ENCODE results near the gene RXFP4. TPM values are rescaled to one million over a fixed set of nuclear protein-coding genes. Genes with fewer than 3 reads are reported as not detected.

The RXFP4 gene
- total and polyA plus RNA-seq, 9 of the 15 experiments (the other 6 are each of a cell fraction or from before 2014, with no cell fraction given) = 0.64 TPM; not detected in 8

- TF ChIP-seq AFF1 (IDR thresholded peaks at IDR 0.05; ENCODE audit: low read depth in 1 of 2, partially characterized antibody in 2 of 2) (peak; percentile 10 to 32), ZNF695 (CRISPR knock-in tag; IDR thresholded peaks at IDR 0.05) (no peak), MEF2A (IDR thresholded peaks at IDR 0.05; ENCODE audit: control insufficient read depth, low read depth, low read length) (no peak), MCM2 (IDR thresholded peaks at IDR 0.05; ENCODE audit: low read depth) (no peak), FOXJ2 (tag; IDR thresholded peaks at IDR 0.05) (no peak), HIVEP1 (CRISPR knock-in tag; IDR thresholded peaks at IDR 0.05) (no peak), CREB5 (CRISPR knock-in tag; IDR thresholded peaks at IDR 0.05) (no peak), CAMTA2 (CRISPR knock-in tag; conservative IDR thresholded peaks at IDR 0.05) (no peak), BCLAF1 (IDR thresholded peaks at IDR 0.05; ENCODE audit: borderline replicate concordance in 1 of 2, control insufficient read depth in 1 of 2, low read depth in 2 of 2, low read length in 1 of 2) (no peak), NR2C2 (CRISPR knock-in tag; IDR thresholded peaks at IDR 0.05) (peak; percentile 98), NR2C2 (tag; IDR thresholded peaks at IDR 0.05) (peak; percentile 100), NCOA1 (IDR thresholded peaks at IDR 0.05; ENCODE audit: low read depth) (no peak), FOXK2 (conservative IDR thresholded peaks at IDR 0.05 in 1 of 2, IDR thresholded peaks at IDR 0.05 in 1 of 2; ENCODE audit: low read depth in 2 of 2) (peak; percentile 82 to 84), KAT7 (CRISPR knock-in tag; IDR thresholded peaks at IDR 0.05; ENCODE audit: borderline replicate concordance) (no peak), RBM14 (IDR thresholded peaks at IDR 0.05; ENCODE audit: borderline replicate concordance, insufficient read depth, low read depth, low read length) (no peak), ZNF436 (CRISPR knock-in tag; IDR thresholded peaks at IDR 0.05) (no peak), ZNF57 (CRISPR knock-in tag; IDR thresholded peaks at IDR 0.05) (no peak), SAFB2 (IDR thresholded peaks at IDR 0.05; ENCODE audit: borderline replicate concordance, low read depth, low read length, severe bottlenecking) (no peak), PML (IDR thresholded peaks at IDR 0.05; ENCODE audit: low read length) (peak; percentile 92), KLF16 (IDR thresholded peaks at IDR 0.05) (no peak)
These were observed 7.1 kb upstream of the RXFP4 start, which contains the start of gene KHDC4 (continued) for GRCh38 chr1:155934097-155934935.
